Neutrophil (primary cell): ENCODE results near the gene POP7.
"Not testable (repeated sequence)": the region's sequence is repeated elsewhere in the genome, so short reads cannot be mapped to it uniquely, and the experiment has no call there.

ENCODE experiments used
- H3K27ac ChIP-seq: fragments of 200-600 bp; sonication (generic); 2 replicates; pipeline ENCODE4 v1.5.1; 2016; ENCODE audit warnings: mild to moderate bottlenecking, moderate library complexity
- H3K27me3 ChIP-seq: fragments of 200-600 bp; sonication (generic); 2 replicates; pipeline ENCODE4 v1.6.0; 2016; ENCODE audit warnings: mild to moderate bottlenecking
- H3K36me3 ChIP-seq: fragments of 200-600 bp; sonication (generic); 2 replicates; pipeline ENCODE4 v1.5.1; 2017
- H3K4me1 ChIP-seq, 2 experiments: fragments of 200-600 bp in 1 of 2; sonication (generic) in 1 of 2; 1 replicate in 1 of 2; 2 replicates in 1 of 2; pipeline versions ENCODE4 v1.5.1 to v1.6.1; 2013 to 2016; ENCODE audit warnings: low read depth in 1 of 2, low read length in 1 of 2, mild to moderate bottlenecking in 1 of 2, moderate library complexity in 1 of 2; ENCODE audit not compliant: control insufficient read depth in 1 of 2, insufficient read depth in 1 of 2
- H3K4me3 ChIP-seq, 2 experiments: fragments of 200-600 bp in 1 of 2; sonication (generic) in 1 of 2; 1 replicate in 1 of 2; 2 replicates in 1 of 2; pipeline ENCODE4 v1.5.1; 2013 to 2016; ENCODE audit warnings: low read depth in 1 of 2, low read length in 1 of 2, mild to moderate bottlenecking in 1 of 2, moderate library complexity in 1 of 2
- H3K9me3 ChIP-seq: fragments of 200-600 bp; sonication (generic); 2 replicates; pipeline ENCODE4 v1.5.1; 2016
- TF ChIP-seq, protein P1 (sequence below): fragments of 200-600 bp; sonication (generic); IDR thresholded peaks from 2 replicates; pipeline ENCODE4 v1.5.1; 2016; ENCODE audit warnings: antibody characterized with exemption

Gene POP7

DNA sequence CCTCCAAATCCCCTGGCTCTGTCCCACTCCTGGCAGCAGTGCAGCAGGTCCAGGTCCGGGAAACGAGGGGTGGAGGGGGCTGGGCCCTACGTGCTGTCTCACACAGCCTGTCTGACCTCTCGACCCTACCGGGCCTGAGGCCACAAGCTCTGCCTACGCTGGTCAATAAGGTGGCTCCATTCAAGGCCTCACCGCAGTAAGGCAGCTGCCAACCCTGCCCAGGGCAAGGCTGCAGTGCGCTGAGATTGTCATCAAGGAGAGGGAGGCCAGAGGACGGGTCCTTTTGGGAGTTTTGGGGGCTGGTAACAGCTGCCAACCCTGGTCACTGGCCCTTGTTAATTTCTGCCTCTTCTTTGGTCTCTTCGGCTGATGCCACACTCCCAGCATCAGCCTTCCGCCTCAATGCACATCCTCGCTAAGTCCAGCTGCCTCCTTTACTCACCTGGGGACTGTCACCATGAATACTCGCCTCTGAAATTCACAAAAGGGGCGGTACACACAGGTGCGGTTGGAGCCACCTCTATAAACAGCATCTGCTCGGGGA, 17.9 kb downstream of the POP7 start:
- Histone ChIP-seq H3K9me3 (no peaks in the 10 kb centered on the region), H3K4me3 (no peak overlapping the region), H3K27ac (no peak overlapping the region), H3K36me3 (no peaks in the 10 kb centered on the region), H3K4me1 (no peaks in the 10 kb centered on the region), H3K27me3 (peaks cover 94% of the 10 kb centered on the region)
- TF ChIP-seq, protein P1, sequence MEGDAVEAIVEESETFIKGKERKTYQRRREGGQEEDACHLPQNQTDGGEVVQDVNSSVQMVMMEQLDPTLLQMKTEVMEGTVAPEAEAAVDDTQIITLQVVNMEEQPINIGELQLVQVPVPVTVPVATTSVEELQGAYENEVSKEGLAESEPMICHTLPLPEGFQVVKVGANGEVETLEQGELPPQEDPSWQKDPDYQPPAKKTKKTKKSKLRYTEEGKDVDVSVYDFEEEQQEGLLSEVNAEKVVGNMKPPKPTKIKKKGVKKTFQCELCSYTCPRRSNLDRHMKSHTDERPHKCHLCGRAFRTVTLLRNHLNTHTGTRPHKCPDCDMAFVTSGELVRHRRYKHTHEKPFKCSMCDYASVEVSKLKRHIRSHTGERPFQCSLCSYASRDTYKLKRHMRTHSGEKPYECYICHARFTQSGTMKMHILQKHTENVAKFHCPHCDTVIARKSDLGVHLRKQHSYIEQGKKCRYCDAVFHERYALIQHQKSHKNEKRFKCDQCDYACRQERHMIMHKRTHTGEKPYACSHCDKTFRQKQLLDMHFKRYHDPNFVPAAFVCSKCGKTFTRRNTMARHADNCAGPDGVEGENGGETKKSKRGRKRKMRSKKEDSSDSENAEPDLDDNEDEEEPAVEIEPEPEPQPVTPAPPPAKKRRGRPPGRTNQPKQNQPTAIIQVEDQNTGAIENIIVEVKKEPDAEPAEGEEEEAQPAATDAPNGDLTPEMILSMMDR, result no peak

DNA sequence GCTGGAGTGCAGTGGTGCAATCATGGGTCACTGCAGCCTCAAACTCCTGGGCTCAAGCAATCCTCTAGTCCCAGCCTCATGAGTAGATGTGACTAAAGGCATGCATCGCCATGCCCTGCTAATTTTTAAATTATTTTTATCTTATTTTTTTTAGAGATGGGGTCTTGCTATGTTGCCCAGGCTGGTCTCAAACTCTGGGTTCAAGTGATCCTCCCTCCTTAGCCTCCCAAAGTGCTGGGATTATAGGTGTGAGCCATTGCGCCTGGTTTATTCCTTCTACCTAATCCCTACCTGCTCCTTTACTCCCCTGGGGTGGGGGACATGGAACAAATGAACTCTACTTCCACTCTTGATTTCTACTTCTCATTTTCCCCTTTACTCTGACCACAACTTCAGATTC, 18.4 kb downstream of the POP7 start:
- not testable (repeated sequence) for H3K9me3 ChIP-seq, H3K4me1 ChIP-seq, H3K36me3 ChIP-seq, H3K4me3 ChIP-seq, H3K27ac ChIP-seq
- peaks cover 90% of the 10 kb centered on the region for H3K27me3 ChIP-seq

DNA sequence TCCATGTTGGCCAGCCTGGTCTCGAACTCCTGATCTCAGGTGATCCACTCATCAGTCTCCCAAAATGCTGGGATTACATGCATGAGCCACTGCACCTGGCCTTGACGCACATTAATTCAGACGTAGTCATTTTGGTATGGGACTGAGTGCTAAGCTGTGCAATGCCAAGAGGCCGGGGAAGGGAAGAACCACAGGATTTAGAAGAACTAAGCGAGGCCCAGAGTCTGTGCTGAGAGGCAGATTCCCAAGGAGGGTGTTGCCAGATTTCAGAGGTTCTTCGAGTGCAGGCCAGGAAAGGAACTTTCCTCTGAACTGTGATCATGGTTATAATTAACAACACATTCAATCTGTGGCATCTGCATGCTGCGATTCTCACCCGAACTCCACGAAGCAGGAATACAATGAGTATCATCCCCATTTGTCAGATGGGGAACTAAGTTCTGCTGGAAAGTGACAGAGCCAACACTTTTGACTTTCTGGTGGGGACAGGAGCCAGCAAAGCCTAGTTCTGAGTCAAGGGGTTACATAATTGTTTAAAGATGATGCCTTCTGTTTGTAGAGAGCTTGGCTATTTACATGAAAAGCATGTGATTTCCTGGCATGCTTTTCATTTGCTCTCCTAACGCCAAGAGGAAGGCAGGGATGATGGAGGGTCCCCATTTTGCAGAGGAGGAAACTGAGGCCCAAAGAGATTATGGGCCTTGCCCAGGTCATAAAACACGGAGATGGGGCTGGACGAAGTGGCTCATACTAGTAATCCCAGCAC, 21.3 kb downstream of the POP7 start:
- H3K27me3 ChIP-seq, result peaks cover 62% of the 10 kb centered on the region
- H3K4me1 ChIP-seq, result no peaks in the 10 kb centered on the region
- TF ChIP-seq, protein P1, result no peak
- H3K4me3 ChIP-seq, result no peak overlapping the region
- H3K27ac ChIP-seq, result no peak overlapping the region
- no peaks in the 10 kb centered on the region for H3K36me3 ChIP-seq
- no peaks in the 10 kb centered on the region for H3K9me3 ChIP-seq

DNA sequence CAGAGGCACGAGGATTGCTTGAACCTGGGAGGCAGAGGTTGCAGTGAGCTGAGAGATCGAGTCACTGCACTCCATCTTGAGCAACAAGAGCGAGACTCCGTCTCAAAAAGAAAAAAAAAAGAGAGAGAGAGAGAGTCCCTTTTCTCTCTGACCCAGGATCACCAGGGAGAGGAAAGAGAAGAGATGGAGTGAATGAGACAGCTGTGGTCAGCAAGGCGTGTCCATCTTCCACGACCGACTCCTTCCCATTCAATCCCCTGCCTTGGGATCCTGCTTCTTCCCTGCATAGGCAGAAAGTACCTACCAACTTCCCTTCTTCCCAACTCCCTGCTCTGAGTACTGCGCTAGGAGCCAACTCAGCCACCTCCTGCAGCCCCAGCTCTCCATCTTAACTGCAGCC, 22.3 kb downstream of the POP7 start:
- H3K36me3 ChIP-seq, result no peaks in the 10 kb centered on the region
- no peak overlapping the region for H3K4me3 ChIP-seq
- H3K27ac ChIP-seq, result no peak overlapping the region
- H3K27me3 ChIP-seq, result peaks cover 57% of the 10 kb centered on the region
- H3K4me1 ChIP-seq, result no peaks in the 10 kb centered on the region
- TF ChIP-seq, protein P1, result no peak
- H3K9me3 ChIP-seq, result no peaks in the 10 kb centered on the region

DNA sequence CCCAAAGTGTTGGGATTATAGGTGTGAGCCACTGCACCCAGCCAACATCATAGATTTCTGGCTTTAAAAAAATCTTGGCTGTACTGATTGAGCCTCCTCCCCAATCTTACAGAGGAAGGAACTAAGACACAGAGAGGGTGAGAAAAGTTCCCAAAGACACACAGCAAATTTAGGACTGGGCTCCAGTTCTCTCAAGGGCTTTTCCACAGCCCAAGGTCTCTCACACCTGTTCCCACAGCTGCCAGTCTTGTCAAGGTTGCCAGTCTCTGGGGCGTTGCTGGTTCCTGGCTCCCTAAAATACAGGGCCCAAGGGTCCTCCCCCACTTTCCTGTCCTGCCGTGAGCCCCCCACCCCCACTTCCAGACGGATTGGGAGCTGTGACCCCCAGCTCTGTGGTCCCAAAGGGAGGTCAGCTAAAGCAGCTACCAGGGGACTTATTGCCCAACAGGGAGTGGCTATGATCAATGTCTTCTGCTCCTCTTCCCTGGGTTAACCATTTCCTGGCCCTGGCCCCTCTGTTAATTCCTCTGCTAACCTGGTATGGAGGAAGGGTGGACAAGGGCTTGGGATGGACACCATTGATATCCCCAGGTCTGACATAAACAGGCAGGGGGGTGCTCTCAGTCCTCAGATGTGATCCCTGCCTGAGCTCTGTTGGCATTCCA, 24.3 kb downstream of the POP7 start:
- TF ChIP-seq, protein P1, result no peak
- no peaks in the 10 kb centered on the region for H3K9me3 ChIP-seq
- no peak overlapping the region for H3K4me3 ChIP-seq
- H3K4me1 ChIP-seq, result no peaks in the 10 kb centered on the region
- H3K27ac ChIP-seq, result no peak overlapping the region
- peaks cover 37% of the 10 kb centered on the region for H3K27me3 ChIP-seq
- no peaks in the 10 kb centered on the region for H3K36me3 ChIP-seq
